ENCODE results near the gene MMP19.
"Not testable (repeated sequence)": the region's sequence is repeated elsewhere in the genome, so short reads cannot be mapped to it uniquely, and the experiment has no call there.

The MMP19 gene, protein sequence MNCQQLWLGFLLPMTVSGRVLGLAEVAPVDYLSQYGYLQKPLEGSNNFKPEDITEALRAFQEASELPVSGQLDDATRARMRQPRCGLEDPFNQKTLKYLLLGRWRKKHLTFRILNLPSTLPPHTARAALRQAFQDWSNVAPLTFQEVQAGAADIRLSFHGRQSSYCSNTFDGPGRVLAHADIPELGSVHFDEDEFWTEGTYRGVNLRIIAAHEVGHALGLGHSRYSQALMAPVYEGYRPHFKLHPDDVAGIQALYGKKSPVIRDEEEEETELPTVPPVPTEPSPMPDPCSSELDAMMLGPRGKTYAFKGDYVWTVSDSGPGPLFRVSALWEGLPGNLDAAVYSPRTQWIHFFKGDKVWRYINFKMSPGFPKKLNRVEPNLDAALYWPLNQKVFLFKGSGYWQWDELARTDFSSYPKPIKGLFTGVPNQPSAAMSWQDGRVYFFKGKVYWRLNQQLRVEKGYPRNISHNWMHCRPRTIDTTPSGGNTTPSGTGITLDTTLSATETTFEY

DNA sequence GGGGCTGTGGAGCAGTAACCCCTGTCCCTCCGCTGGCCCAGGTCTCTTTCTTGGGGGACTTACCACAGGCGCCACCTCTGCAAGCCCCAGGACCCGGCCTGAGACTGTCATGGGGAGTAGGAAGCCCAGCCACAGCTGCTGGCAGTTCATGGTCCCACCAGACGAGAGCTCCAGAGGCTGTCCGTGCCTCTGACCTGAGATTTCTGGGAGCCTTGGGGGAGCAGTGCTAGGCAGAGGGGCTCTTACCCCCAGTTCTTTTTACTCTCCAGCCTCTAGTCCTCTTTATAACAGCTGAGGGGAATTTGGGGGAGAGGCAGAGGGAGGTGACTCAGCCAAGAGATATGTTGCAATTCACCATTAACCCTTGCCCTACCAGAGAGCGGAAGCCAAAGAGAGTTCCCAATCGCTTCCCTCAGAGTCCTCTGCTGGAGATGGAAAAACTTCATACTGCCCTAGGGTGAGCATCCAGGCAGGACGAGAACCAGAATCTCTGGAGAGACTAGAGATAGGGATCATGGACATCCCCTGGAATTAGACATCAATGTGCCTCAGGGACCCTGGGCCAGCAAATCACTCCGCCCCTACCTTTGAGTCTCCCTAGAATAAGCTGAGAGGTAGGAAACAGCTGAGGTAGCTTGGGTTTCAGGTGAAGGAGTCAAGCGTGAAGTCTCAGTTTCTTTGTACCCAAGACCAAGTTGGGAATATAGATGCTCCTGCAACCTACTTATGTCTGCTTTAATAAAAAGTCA lies at the start of gene MMP19:
TSS of gene MMP19 (minus strand) at position 256 of the 749 bp plus-strand sequence. CDS start at position 150, 106 bp downstream.
- no peak for DNase-seq (ENCODE audit: low read depth, low spot score)

DNA sequence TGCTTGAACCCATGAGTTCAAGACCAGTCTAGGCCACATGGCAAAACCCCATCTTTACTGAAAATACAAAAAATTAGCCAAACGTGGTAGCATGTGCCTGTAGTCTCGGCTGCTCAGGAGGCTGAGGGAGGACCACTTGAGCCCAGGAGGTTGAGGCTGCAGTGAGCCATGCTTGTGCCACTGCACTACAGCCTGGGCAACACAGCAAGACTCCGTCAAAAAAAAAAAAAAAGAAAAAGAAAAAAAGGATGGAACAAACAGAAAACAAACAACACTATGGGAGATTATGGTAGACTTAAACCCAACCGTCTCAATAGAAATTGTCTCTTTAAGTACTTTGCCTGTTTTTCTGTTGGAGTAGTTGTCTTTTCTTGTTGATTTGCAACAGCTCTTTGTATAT lies 48.6 kb upstream of the MMP19 start:
- DNase-seq (ENCODE audit: low read depth, low spot score), result no peak

DNA sequence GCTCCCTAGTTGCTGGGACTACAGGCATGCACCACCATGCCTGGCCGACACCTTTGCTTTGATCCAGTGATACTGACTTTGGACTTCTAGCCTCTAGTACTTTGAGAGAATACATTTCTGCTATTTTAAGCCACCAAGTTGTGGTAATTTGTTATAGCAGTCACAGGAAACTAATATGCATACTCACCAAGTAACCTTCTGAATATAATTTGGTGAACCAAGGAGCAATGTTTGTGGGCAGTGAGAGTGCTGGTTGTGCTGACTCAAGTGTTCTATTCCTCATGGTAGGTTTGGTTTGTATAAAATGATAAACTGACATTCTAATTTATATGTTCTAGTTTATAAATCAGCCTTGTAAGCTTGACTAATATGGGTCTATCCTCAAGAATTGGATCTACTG lies 42.4 kb upstream of the MMP19 start:
- no peak for DNase-seq (ENCODE audit: low read depth, low spot score)

DNA sequence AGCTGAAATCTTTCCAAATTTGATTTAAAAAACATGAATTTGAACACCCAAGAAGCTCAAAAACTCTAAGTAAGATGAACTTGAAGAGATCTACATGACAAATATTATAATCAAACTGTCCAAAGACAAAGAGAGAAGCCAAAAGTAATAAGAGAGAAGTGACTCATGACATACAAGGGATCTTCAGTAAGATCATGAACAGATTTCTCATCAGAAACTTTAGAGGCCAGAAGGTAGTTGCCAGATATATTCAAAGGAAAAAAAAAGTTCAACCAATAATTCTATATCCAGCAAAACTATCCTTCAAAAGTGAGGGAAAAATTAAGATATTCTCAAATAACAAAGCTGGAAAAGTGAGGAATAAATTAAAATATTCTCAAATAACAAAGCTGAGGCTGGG lies 35.1 kb upstream of the MMP19 start:
- no peak for DNase-seq (ENCODE audit: low read depth, low spot score)

DNA sequence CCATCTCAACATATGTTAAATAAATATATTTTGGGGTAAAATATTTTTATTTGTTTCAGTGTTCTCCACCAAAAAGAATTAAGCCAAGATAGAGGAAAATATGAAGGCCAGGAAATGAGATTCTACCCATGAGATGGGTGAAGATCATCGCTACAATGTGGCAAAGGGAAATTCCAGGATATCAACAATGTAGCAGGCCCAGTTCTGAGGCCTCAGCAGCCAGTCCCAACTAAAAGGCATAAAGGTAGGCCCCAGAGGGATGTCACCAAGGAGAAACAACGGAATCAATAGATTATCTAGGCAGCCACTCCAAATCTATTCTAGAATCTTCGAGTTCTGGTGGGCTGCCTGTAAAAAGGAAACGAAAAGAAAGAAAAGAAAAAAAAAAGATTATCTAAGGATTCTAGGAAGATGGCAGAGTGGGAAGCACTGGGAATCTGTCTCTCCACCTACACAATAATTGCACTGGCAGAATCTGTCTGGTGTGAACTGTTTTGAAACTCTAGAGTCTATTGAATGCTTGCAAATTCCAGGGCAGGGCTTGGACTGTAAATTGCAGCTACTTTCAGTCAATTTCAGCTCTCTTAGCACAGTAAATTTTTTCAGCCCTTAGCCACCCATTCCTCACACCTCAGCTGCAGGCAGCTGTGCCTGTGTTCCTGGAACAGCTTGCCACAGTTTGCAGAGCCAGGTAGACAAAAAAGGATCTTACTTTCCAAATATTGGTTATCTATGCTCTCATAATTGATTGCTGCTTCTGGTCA lies 33.1 kb upstream of the MMP19 start:
- DNase-seq (ENCODE audit: low read depth, low spot score), result no peak

DNA sequence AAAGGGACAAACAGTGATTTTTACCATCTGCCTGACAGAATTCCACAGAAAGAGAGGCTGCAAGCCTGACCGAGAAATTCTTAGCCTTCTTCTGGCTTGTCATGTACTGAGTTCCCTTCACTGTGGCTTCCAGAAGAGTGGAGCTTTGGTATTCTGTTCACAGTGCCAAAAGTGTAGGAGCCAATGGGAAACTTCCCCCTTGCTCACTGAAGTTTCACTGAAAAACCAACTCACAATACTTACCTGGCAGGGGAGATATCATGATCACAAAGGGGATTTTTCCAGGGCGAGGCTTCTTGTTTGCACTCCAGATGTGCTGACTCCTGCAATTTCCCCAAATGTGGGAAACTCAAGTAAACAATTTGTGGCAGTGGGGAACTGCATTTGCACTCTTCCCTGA lies 31.7 kb upstream of the MMP19 start:
- DNase-seq (ENCODE audit: low read depth, low spot score), result no peak

DNA sequence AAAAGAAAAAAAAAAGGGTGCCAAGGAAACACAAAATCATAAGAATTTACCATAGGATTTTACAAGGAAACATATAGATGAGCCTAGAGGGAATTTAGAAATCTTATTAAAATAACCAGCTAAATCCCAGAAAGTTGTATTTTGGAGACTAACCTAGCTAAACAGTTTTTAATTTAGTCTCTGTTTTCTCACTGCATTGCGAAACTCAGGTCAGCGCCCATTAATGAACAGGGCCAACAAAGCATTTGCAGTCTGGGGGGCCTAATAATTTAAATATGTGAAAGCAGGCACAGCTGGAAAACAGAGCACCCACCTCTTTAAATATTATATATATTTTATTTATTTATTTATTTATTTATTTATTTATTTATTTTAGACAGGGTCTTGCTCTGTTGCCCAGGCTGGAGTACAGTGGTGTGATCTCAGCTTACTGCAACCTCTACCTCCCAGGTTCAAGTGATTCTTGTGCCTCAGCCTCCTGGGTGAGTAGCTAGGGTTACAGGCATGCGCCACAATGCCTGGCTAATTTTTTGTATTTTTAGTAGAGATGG lies 23.8 kb upstream of the MMP19 start:
- DNase-seq (ENCODE audit: low read depth, low spot score), result not testable (repeated sequence)

DNA sequence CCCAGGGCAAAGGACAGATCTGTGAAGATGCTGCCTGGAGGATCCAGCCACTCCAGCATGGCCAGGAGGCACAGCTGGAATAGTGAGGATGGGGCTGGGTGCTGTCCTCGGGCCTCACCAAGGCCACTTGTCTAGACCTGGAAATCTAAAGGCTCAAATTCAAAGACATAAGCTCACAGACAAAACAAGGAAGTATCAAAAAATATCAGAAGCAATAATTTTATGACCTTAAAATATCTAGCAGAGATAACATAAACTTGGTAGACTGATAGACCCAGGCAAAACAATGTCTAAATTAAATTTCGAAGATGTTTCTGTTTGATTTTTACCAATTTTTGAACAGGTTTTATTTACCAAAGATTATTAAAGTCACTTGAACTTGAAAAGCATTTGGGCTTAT lies 22.6 kb upstream of the MMP19 start:
- no peak for DNase-seq (ENCODE audit: low read depth, low spot score)

DNA sequence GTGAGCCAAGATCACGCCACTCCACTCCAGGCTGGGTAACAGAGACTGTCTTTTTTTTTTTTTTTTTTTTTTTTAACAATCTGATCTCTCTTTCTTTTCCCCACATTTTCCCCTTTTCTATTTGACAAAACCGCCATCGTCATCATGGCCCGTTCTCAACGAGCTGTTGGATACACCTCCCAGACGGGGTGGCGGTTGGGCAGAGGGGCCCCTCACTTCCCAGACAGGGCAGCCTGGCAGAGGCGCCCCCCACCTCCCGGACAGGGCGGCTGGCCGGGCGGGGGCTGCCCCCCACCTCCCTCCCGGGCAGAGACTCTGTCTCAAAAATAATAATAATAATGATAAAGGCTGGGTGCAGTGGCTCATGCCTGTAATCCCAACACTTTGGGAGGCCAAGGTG lies 20.2 kb upstream of the MMP19 start:
- DNase-seq (ENCODE audit: low read depth, low spot score), result not testable (repeated sequence)

DNA sequence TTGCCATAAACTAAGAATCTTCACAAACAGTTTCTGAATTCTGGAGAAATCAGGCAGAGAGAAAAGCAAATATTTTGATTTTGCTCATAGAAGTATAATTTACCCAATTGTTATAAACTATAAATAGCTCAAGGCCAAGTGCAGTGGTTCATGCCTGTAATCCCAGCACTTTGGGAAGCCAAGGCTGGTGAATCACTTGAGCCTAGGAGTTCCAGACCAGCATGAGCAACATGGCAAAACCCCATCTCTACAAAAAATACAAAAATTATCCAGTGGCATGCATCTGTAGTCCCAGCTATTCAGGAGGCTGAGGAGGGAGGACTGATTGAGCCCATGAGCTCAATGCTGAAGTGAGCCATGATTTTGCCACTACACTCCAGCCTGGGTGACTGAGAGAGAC lies 19.6 kb upstream of the MMP19 start:
- DNase-seq (ENCODE audit: low read depth, low spot score), result no peak

DNA sequence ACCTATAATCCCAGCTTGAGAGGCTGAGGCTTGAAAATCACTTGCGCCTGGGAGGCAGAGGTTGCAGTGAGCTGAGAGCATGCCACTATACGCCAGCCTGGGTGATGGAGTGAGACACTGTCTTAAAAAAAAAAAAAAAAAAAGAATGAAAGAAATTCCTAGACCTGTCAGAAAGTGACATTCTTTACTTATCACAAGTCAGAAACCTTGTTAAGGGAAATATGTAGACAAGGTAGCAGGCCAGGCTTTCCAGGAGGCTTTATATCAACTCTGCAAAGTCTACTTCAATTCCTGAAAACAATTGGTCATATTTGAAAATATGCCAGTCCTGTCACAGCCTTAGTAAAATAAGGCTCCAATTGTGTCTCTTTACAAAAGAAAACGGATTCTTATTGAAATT lies 19.1 kb upstream of the MMP19 start:
- DNase-seq (ENCODE audit: low read depth, low spot score), result no peak

DNA sequence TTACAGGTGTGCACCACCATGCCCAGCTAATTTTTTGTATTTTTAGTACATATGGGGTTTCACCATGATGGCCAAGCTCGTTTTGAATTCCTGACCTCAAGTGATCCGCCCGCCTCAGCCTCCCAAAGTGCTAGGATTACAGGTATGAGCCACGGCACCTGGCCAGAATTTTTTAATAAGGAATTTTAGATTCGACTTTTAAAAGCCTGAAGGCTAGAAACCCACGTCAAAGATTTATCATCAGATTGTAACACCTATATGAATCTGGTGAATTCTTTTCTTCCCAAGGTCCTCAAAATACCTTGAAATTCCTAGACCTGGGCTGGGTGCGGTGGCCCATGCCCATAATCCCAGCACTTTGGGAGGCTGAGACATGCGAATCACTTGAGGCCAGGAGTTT lies 18.7 kb upstream of the MMP19 start:
- no peak for DNase-seq (ENCODE audit: low read depth, low spot score)

DNA sequence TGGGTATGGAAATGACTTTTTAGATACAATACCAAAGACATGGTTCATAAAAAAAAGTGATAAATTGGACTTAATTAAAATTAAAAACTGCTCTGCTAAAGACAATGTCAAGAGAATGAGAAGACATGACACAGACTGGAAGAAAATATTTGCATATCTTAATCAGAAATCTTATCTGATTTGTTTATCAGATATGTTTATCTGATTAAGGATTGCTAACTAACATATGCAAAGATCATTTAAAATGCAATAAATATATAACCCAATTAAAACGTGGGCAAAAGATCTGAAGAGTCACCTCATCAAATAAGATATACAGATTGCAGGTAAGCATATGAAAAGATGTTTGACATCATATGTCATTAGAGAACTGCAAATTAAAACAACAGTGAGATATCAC lies 10.0 kb upstream of the MMP19 start:
- DNase-seq (ENCODE audit: low read depth, low spot score), result no peak

DNA sequence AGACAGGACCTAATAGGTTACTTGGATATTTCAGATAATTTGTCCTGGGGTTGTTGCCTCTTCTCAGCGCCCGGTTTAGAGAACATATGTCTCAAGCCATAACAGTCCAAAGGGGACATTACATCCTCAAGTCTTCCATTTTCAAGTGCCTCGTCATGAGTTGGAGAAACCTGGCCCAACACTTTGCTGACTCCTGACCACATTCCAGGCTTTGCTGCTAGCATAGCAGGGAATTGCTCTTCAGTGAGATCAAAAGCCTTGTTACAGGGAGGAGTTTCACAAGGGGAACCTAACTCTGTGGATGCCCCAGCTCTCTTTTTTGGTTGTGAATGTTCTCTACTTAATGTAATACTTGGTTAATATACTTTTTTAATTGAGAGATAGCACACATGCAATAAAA lies 8.2 kb upstream of the MMP19 start:
- DNase-seq (ENCODE audit: low read depth, low spot score), result no peak

DNA sequence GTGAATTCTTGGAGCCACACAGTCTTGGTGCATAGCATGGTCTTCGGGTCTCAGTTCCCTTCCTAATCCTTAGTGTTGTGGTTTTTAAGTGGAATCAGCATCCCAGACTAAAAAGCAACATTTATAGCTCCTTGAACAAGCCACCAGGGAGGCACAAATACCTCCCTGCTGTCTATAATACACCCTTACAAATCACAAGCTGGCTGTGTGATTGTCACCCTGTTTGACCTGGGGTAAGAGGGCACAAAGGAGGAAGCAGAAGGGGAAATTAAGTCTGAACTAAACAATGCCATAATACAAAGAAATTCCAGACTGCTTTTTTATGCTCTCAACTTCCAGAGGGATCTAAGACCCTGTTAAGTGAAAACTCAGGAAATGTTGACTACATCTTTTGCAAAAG lies 7.7 kb upstream of the MMP19 start:
- no peak for DNase-seq (ENCODE audit: low read depth, low spot score)

DNA sequence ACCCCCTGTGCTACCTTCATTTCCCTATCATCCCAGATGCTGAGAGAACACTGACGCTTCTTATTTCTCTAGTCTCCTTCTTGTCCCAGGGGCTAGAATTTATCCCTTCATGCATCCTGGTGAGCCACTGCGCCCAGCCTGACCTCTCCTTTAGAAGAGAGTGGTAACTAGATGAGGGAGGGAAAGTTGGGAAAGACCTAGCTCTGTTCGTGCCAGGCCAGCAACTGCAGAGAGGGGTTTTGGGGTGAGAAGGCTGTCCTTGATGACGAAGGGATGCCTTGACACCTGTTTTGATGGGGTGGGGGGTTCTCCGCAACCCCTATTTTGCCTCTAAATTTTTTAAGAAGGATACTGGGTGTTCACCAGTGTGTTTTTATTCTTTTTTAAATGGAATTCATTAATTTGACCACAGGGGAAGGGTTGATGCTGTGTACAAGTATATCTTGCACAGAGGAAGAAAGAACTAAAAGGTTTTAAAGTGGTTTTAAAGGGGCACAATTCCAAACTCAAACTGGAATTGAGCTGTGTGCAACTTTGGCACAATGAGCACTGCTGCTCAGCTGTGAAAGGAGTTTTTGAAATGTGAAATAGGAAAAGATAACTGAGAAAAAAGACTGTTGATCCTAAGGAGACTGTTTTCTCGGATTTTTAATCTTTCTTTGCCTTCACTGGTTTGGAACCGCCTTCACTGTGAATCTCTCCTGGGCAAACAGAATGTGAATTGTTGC lies 7.0 kb upstream of the MMP19 start:
- DNase-seq (ENCODE audit: low read depth, low spot score), result no peak

DNA sequence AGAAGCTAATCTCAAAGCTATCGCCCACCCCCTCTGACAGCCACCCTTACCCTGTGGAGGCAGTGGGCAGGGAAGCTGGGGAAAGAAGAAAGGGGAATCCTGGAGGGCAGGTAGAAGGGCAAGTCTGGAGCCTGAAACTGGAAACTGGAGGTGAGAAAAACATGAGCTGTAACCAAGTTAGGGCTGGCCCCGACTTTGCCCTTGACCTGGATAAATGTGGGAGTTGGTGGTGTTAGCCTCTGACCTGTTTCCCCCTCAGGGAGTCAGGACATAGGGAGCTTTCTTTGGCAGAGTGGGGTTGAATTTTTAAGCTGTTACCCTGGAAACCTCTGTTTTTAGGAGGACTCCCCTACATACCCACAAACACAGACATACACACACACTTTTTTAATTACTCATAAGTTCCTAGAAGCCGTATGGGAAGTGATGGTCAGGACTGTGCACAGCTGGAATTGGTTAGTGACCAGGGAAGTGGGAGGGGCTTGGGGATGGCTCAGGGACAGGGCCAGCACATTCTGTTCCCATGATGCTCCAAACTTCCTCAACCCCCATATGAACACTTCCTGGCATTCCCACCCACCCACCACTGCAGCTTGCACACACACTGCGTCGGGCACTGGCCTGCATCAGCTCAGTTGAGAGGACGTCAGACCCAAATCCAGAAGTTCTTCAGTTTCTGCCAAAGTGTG lies 5.0 kb upstream of the MMP19 start:
- no peak for DNase-seq (ENCODE audit: low read depth, low spot score)

DNA sequence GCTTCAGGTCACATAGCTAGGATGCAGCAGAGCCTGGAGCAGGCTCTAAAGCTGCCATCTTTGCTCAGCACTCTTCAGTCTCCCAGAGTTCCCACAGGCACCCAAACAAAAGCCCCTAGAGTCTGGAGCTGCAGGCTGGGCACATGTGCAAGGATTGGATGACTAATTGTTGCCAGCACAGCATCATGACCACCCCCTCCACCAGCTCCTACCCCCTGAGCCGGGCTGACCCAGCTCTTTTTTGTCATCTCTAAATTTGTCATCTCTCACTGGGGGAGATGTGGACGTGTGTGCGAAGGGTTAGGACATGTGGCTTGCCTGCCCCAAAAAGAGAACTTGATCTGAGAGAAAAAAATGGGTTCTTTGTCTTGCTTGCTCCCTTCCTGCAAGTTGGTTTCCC lies 4.3 kb upstream of the MMP19 start:
- DNase-seq (ENCODE audit: low read depth, low spot score), result no peak

DNA sequence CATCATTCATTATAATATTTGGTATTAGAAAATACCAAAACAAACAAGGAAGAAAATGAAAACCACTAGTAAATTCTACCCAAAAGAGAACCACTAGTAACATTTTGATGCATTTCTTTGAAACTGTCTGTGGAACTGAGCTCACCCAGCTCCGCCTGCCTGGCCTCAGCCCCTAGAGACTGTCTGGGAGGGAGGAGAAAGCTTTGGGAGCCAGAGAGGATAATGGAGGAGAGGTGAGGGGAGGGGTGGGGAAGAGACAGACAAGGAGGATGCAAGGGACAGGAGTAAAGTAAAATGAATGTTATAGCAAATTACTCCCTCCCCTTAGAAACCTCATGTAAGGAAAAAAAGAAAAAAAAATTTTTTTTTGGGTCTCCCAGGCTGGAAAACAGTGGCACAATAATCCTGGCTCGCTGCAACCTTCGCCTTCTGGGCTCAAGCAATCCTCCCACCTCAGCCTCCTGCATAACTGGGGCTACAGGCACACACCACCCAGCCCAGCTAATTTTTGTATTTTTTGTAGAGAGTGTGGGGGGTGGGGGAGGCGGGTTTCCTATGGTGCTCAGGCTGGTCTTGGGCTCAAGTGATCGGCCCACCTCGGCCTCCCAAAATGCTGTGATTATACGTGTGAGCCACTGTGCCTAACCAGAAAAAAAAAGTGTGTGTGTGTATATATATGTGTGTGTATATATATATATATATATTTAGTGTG lies 3.2 kb upstream of the MMP19 start:
- DNase-seq (ENCODE audit: low read depth, low spot score), result no peak

DNA sequence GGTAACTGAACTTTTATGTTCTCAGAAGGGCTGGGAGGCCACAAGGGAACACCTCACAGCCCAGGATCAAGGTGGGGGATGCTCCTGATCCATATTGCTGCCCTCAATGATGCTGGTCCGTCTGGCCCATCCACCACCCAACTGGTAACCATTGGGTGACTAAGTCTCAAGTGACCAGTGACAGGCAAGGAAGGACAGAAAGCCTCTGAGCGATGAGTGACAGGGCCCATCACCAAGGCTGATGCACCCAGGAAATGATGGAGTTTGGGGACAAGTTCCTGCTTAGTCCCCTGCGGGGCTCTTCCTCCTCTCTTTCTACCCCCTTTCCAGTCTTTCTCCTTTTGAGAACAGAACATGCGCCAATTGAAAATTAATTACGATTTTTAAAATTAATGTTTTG lies 2.6 kb upstream of the MMP19 start:
- no peak for DNase-seq (ENCODE audit: low read depth, low spot score)
